ENCODE data around the gene PRUNE2. TPM values are rescaled to one million over a fixed set of nuclear protein-coding genes. Genes with fewer than 3 reads are reported as not detected.

PRUNE2 gene
- total RNA-seq, 2 experiments from 2014 or later: not detected

- H3K36me3 ChIP-seq (ENCODE audit: insufficient read depth, low read length): no peaks in the 10 kb centered on the region
- POLR2A ChIA-PET: no interaction called here
- no peak for ATAC-seq (ENCODE audit: poor library complexity)
- no peak overlapping the region for H3K4me3 ChIP-seq (ENCODE audit: low read length)
- TF ChIP-seq, protein P1, sequence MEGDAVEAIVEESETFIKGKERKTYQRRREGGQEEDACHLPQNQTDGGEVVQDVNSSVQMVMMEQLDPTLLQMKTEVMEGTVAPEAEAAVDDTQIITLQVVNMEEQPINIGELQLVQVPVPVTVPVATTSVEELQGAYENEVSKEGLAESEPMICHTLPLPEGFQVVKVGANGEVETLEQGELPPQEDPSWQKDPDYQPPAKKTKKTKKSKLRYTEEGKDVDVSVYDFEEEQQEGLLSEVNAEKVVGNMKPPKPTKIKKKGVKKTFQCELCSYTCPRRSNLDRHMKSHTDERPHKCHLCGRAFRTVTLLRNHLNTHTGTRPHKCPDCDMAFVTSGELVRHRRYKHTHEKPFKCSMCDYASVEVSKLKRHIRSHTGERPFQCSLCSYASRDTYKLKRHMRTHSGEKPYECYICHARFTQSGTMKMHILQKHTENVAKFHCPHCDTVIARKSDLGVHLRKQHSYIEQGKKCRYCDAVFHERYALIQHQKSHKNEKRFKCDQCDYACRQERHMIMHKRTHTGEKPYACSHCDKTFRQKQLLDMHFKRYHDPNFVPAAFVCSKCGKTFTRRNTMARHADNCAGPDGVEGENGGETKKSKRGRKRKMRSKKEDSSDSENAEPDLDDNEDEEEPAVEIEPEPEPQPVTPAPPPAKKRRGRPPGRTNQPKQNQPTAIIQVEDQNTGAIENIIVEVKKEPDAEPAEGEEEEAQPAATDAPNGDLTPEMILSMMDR (IDR thresholded peaks at IDR 0.05): no peak
- intact Hi-C loops (cut with DNase I, micrococcal nuclease): no loop called here
- no peak overlapping the region for H3K4me3 Mint-ChIP-seq
- no peaks in the 10 kb centered on the region for H3K4me1 ChIP-seq (ENCODE audit: insufficient read depth, low read length)
- no peak for DNase-seq
- H3K27me3 ChIP-seq (ENCODE audit: control insufficient read depth in 1 of 2, insufficient read depth in 2 of 2, low read length in 2 of 2): no peaks in the 10 kb centered on the region
- no peaks in the 10 kb centered on the region for H3K4me1 Mint-ChIP-seq (ENCODE audit: low read depth)
- H3K27ac ChIP-seq (ENCODE audit: low read depth in 1 of 2, low read length in 2 of 2): no peak overlapping the region
- H3K27ac Mint-ChIP-seq: no peak overlapping the region
- H3K9me3 ChIP-seq (ENCODE audit: control insufficient read depth in 1 of 2, insufficient read depth in 1 of 2, low read length in 2 of 2): no peaks in the 10 kb centered on the region
- H3K36me3 Mint-ChIP-seq (ENCODE audit: low read depth): no peaks in the 10 kb centered on the region
- no peaks in the 10 kb centered on the region for H3K9me3 Mint-ChIP-seq
- no peaks in the 10 kb centered on the region for H3K27me3 Mint-ChIP-seq
- CTCF ChIA-PET: no interaction called here
Measured at GRCh38 chr9:76681556-76681955, 224.4 kb downstream of the PRUNE2 start.

GRCh38 chr9:76680716-76681425 lies 225.0 kb downstream of the PRUNE2 start:
- Mint-ChIP-seq H3K9me3 (no peaks in the 10 kb centered on the region), H3K36me3 (ENCODE audit: low read depth) (no peaks in the 10 kb centered on the region), H3K4me3 (no peak overlapping the region), H3K27me3 (no peaks in the 10 kb centered on the region), H3K27ac (no peak overlapping the region), H3K4me1 (ENCODE audit: low read depth) (no peaks in the 10 kb centered on the region)
- intact Hi-C loops (cut with DNase I, micrococcal nuclease): no loop called here
- ATAC-seq (ENCODE audit: poor library complexity) (no peak), DNase-seq (no peak)
- Histone ChIP-seq H3K4me3 (ENCODE audit: low read length) (no peak overlapping the region), H3K36me3 (ENCODE audit: insufficient read depth, low read length) (no peaks in the 10 kb centered on the region), H3K27me3 (ENCODE audit: control insufficient read depth in 1 of 2, insufficient read depth in 2 of 2, low read length in 2 of 2) (no peaks in the 10 kb centered on the region), H3K4me1 (ENCODE audit: insufficient read depth, low read length) (no peaks in the 10 kb centered on the region), H3K27ac (ENCODE audit: low read depth in 1 of 2, low read length in 2 of 2) (no peak overlapping the region), H3K9me3 (ENCODE audit: control insufficient read depth in 1 of 2, insufficient read depth in 1 of 2, low read length in 2 of 2) (no peaks in the 10 kb centered on the region)
- ChIA-PET CTCF (no interaction called here), POLR2A (no interaction called here)
- TF ChIP-seq, protein P1 (IDR thresholded peaks at IDR 0.05): no peak

DNA sequence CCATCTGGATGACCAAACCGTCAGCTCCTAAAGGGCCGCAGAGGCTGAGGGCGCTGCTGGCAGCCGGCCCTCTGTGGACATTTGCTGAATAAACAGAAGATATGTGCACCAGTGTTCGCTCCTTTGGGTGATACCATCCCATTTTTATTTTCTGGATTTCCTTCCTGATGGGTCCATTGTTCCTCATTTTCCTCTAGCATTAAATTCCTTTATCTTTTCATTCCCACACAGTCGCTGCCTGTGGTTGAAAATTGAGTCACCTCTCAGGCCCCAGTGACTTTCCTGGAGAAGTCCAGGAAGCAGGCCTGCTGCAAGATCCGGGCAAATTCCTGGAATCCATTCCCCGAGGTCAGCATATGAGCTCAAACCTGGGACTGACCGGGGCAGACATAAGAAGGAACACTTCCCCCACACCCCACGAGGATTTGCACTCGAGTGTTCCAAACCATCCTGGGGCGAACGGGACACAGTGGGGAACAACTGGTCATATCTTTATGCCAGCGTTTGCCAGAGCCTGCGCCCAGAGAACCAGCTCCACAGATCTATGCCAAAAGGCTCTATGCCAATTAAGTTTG lies 228.3 kb downstream of the PRUNE2 start:
- Histone ChIP-seq H3K36me3 (ENCODE audit: insufficient read depth, low read length) (no peaks in the 10 kb centered on the region), H3K27ac (ENCODE audit: low read depth in 1 of 2, low read length in 2 of 2) (no peak overlapping the region), H3K27me3 (ENCODE audit: control insufficient read depth in 1 of 2, insufficient read depth in 2 of 2, low read length in 2 of 2) (no peaks in the 10 kb centered on the region), H3K9me3 (ENCODE audit: control insufficient read depth in 1 of 2, insufficient read depth in 1 of 2, low read length in 2 of 2) (no peaks in the 10 kb centered on the region), H3K4me1 (ENCODE audit: insufficient read depth, low read length) (no peaks in the 10 kb centered on the region), H3K4me3 (ENCODE audit: low read length) (no peak overlapping the region)
- H3K36me3 Mint-ChIP-seq (ENCODE audit: low read depth): no peaks in the 10 kb centered on the region
- ChIA-PET POLR2A (no interaction called here), CTCF (no interaction called here)
- TF ChIP-seq, protein P1 (IDR thresholded peaks at IDR 0.05): no peak
- no peak overlapping the region for H3K4me3 Mint-ChIP-seq
- intact Hi-C loops (cut with DNase I, micrococcal nuclease): no loop called here
- no peak overlapping the region for H3K27ac Mint-ChIP-seq
- H3K27me3 Mint-ChIP-seq: no peaks in the 10 kb centered on the region
- no peak for DNase-seq
- no peaks in the 10 kb centered on the region for H3K9me3 Mint-ChIP-seq
- H3K4me1 Mint-ChIP-seq (ENCODE audit: low read depth): no peaks in the 10 kb centered on the region
- ATAC-seq (ENCODE audit: poor library complexity): no peak
